ENCODE results near the gene FAT1.

Gene FAT1

GRCh38 chr4:186739802-186740434 lies 16.3 kb upstream of the FAT1 start:
- TF ChIP-seq JUND (IDR thresholded peaks at IDR 0.05; ENCODE audit: low read depth) = no peak
- in situ Hi-C loops (cut with HindIII; ENCODE audit: low pct_unique_long_range_greater_than_20kb, low sequenced_read_pairs) = no loop called here
- DNase-seq (ENCODE audit: low read depth in 1 of 2, low spot score in 1 of 2) = no peak

GRCh38 chr4:186739317-186739716 lies 15.7 kb upstream of the FAT1 start:
- in situ Hi-C loops (cut with HindIII; ENCODE audit: low pct_unique_long_range_greater_than_20kb, low sequenced_read_pairs) = no loop called here
- no peak for DNase-seq (ENCODE audit: low read depth in 1 of 2, low spot score in 1 of 2)
- no peak for TF ChIP-seq JUND (IDR thresholded peaks at IDR 0.05; ENCODE audit: low read depth)

- DNase-seq (ENCODE audit: low read depth in 1 of 2, low spot score in 1 of 2) = no peak
- in situ Hi-C loops (cut with HindIII; ENCODE audit: low pct_unique_long_range_greater_than_20kb, low sequenced_read_pairs) = no loop called here
- no peak for TF ChIP-seq JUND (IDR thresholded peaks at IDR 0.05; ENCODE audit: low read depth)
These were observed 14.8 kb upstream of the FAT1 start for GRCh38 chr4:186738421-186738820.

- in situ Hi-C loops (cut with HindIII; ENCODE audit: low pct_unique_long_range_greater_than_20kb, low sequenced_read_pairs) = no loop called here
- peak in 1 of 2 experiments; percentile 9 for DNase-seq (ENCODE audit: low read depth in 1 of 2, low spot score in 1 of 2)
These were observed 13.8 kb upstream of the FAT1 start for GRCh38 chr4:186737427-186737826.

GRCh38 chr4:186736466-186736865 lies 12.8 kb upstream of the FAT1 start:
- in situ Hi-C loops (cut with HindIII; ENCODE audit: low pct_unique_long_range_greater_than_20kb, low sequenced_read_pairs) = no loop called here

More at GRCh38 chr4:186737427-186737826, 13.8 kb upstream of the FAT1 start:
- no peak for TF ChIP-seq JUND (IDR thresholded peaks at IDR 0.05; ENCODE audit: low read depth)

GRCh38 chr4:186734251-186734650 lies 10.6 kb upstream of the FAT1 start:
- in situ Hi-C loops (cut with HindIII; ENCODE audit: low pct_unique_long_range_greater_than_20kb, low sequenced_read_pairs) = no loop called here
- no peak for DNase-seq (ENCODE audit: low read depth in 1 of 2, low spot score in 1 of 2)
- no peak for TF ChIP-seq JUND (IDR thresholded peaks at IDR 0.05; ENCODE audit: low read depth)

More at GRCh38 chr4:186736466-186736865, 12.8 kb upstream of the FAT1 start:
- no peak for TF ChIP-seq JUND (IDR thresholded peaks at IDR 0.05; ENCODE audit: low read depth)
- DNase-seq (ENCODE audit: low read depth in 1 of 2, low spot score in 1 of 2) = no peak

- TF ChIP-seq JUND (IDR thresholded peaks at IDR 0.05; ENCODE audit: low read depth) = no peak
- DNase-seq (ENCODE audit: low read depth in 1 of 2, low spot score in 1 of 2) = no peak
- in situ Hi-C loops (cut with HindIII; ENCODE audit: low pct_unique_long_range_greater_than_20kb, low sequenced_read_pairs) = no loop called here
These were observed 10.1 kb upstream of the FAT1 start for GRCh38 chr4:186733778-186734177.

GRCh38 chr4:186730621-186731020 lies 7.0 kb upstream of the FAT1 start:
- no peak for DNase-seq (ENCODE audit: low read depth in 1 of 2, low spot score in 1 of 2)
- no peak for TF ChIP-seq JUND (IDR thresholded peaks at IDR 0.05; ENCODE audit: low read depth)
- in situ Hi-C loops (cut with HindIII; ENCODE audit: low pct_unique_long_range_greater_than_20kb, low sequenced_read_pairs) = no loop called here

- no peak for DNase-seq (ENCODE audit: low read depth in 1 of 2, low spot score in 1 of 2)
- in situ Hi-C loops (cut with HindIII; ENCODE audit: low pct_unique_long_range_greater_than_20kb, low sequenced_read_pairs) = no loop called here
- TF ChIP-seq JUND (IDR thresholded peaks at IDR 0.05; ENCODE audit: low read depth) = no peak
These were observed 6.2 kb upstream of the FAT1 start for GRCh38 chr4:186729856-186730255.

- no peak for TF ChIP-seq JUND (IDR thresholded peaks at IDR 0.05; ENCODE audit: low read depth)
- in situ Hi-C loops (cut with HindIII; ENCODE audit: low pct_unique_long_range_greater_than_20kb, low sequenced_read_pairs) = no loop called here
- no peak for DNase-seq (ENCODE audit: low read depth in 1 of 2, low spot score in 1 of 2)
These were observed 5.1 kb upstream of the FAT1 start for GRCh38 chr4:186728631-186729271.

GRCh38 chr4:186727977-186728519 lies 4.4 kb upstream of the FAT1 start:
- TF ChIP-seq JUND (IDR thresholded peaks at IDR 0.05; ENCODE audit: low read depth) = no peak
- DNase-seq (ENCODE audit: low read depth in 1 of 2, low spot score in 1 of 2) = peak in 1 of 2 experiments; percentile 22
- in situ Hi-C loops (cut with HindIII; ENCODE audit: low pct_unique_long_range_greater_than_20kb, low sequenced_read_pairs) = no loop called here

GRCh38 chr4:186727169-186727976 lies 3.7 kb upstream of the FAT1 start:
- TF ChIP-seq JUND (IDR thresholded peaks at IDR 0.05; ENCODE audit: low read depth) = no peak
- in situ Hi-C loops (cut with HindIII; ENCODE audit: low pct_unique_long_range_greater_than_20kb, low sequenced_read_pairs) = no loop called here
- peak in 1 of 2 experiments; percentile 18 for DNase-seq (ENCODE audit: low read depth in 1 of 2, low spot score in 1 of 2)
